HCT116 (cell line): ENCODE results near the gene PDLIM4.

Source experiments
- EGR1 ChIP-seq: IDR thresholded peaks from 2 replicates; pipeline ENCODE4 v1.6.1; 2012; ENCODE audit warnings: low read depth
- EZH2 ChIP-seq: fragments of 200-600 bp; sonication (generic); IDR thresholded peaks from 2 replicates; pipeline ENCODE4 v1.6.1; 2017; ENCODE audit warnings: antibody characterized with exemption, mixed run types
- EZH2phosphoT487 ChIP-seq: fragments of 200-600 bp; IDR thresholded peaks from 2 replicates; pipeline ENCODE4 v1.6.1; 2018; ENCODE audit warnings: antibody characterized with exemption, borderline replicate concordance
- FOSL1 ChIP-seq: IDR thresholded peaks from 2 replicates; pipeline ENCODE4 v1.6.1; 2012; ENCODE audit warnings: low read depth
- POLR2A ChIP-seq: IDR thresholded peaks from 2 replicates; pipeline ENCODE4 v1.7.0; 2011; ENCODE audit warnings: borderline replicate concordance; ENCODE audit not compliant: insufficient read depth, insufficient read length; ENCODE audit errors: extremely low read depth
- POLR2AphosphoS5 ChIP-seq: IDR thresholded peaks from 2 replicates; pipeline ENCODE4 v1.6.1; 2011; ENCODE audit warnings: mild to moderate bottlenecking, low read depth, low read length, moderate library complexity
- SP1 ChIP-seq: IDR thresholded peaks from 2 replicates; pipeline ENCODE4 v1.6.1; 2012; ENCODE audit warnings: low read depth
- SRF ChIP-seq: IDR thresholded peaks from 2 replicates; pipeline ENCODE4 v1.6.1; 2012; ENCODE audit warnings: low read depth
- TCF7L2 ChIP-seq: IDR thresholded peaks from 2 replicates; pipeline ENCODE4 v1.7.0; 2011; ENCODE audit warnings: borderline replicate concordance, inconsistent platforms; ENCODE audit not compliant: insufficient read depth, insufficient read length; ENCODE audit errors: extremely low read depth
- YY1 ChIP-seq: IDR thresholded peaks from 2 replicates; pipeline ENCODE4 v1.6.1; 2011; ENCODE audit warnings: low read length, low read depth, moderate library complexity, mild to moderate bottlenecking; ENCODE audit not compliant: insufficient replicate concordance; ENCODE audit errors: extremely low read depth
- ZFX ChIP-seq: fragments of 450-650 bp; IDR thresholded peaks from 2 replicates; pipeline ENCODE4 v1.6.1; 2017
- ZNF274 ChIP-seq: fragments of 200-500 bp; sonication (Bioruptor generic); IDR thresholded peaks from 2 replicates; pipeline ENCODE4 v1.6.1; 2014; ENCODE audit warnings: mild to moderate bottlenecking, low read depth, low read length, inconsistent platforms
- TF ChIP-seq, protein P1 (sequence below), 3 experiments: fragments of 200-600 bp in 1 of 3; sonication (generic) in 1 of 3; IDR thresholded peaks in 2 of 3; conservative IDR thresholded peaks in 1 of 3; 2 replicates each; pipeline ENCODE4 v1.5.1; 2012 to 2017; ENCODE audit warnings: low read depth in 2 of 3, low read length in 2 of 3, antibody characterized with exemption in 1 of 3, borderline replicate concordance in 1 of 3, control low read depth in 1 of 3, mild to moderate bottlenecking in 1 of 3, mixed read lengths in 1 of 3, mixed run types in 1 of 3, moderate library complexity in 1 of 3; ENCODE audit not compliant: insufficient read depth in 1 of 3
- TF ChIP-seq, protein P2 (sequence below): IDR thresholded peaks from 2 replicates; pipeline ENCODE4 v1.6.1; 2012; ENCODE audit warnings: low read depth

- TF ChIP-seq, protein P1, sequence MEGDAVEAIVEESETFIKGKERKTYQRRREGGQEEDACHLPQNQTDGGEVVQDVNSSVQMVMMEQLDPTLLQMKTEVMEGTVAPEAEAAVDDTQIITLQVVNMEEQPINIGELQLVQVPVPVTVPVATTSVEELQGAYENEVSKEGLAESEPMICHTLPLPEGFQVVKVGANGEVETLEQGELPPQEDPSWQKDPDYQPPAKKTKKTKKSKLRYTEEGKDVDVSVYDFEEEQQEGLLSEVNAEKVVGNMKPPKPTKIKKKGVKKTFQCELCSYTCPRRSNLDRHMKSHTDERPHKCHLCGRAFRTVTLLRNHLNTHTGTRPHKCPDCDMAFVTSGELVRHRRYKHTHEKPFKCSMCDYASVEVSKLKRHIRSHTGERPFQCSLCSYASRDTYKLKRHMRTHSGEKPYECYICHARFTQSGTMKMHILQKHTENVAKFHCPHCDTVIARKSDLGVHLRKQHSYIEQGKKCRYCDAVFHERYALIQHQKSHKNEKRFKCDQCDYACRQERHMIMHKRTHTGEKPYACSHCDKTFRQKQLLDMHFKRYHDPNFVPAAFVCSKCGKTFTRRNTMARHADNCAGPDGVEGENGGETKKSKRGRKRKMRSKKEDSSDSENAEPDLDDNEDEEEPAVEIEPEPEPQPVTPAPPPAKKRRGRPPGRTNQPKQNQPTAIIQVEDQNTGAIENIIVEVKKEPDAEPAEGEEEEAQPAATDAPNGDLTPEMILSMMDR (IDR thresholded peaks at IDR 0.05 in 2 of 3, conservative IDR thresholded peaks at IDR 0.05 in 1 of 3; ENCODE audit: borderline replicate concordance in 1 of 3, insufficient read depth in 1 of 3, low read depth in 2 of 3, low read length in 2 of 3): no peak
- TF ChIP-seq POLR2AphosphoS5 (no peak), POLR2A (no peak), YY1 (no peak), FOSL1 (no peak), SRF (no peak), EGR1 (no peak), EZH2phosphoT487 (no peak), ZNF274 (no peak), ZFX (no peak), SP1 (no peak), TCF7L2 (no peak), EZH2 (no peak)
- TF ChIP-seq, protein P2, sequence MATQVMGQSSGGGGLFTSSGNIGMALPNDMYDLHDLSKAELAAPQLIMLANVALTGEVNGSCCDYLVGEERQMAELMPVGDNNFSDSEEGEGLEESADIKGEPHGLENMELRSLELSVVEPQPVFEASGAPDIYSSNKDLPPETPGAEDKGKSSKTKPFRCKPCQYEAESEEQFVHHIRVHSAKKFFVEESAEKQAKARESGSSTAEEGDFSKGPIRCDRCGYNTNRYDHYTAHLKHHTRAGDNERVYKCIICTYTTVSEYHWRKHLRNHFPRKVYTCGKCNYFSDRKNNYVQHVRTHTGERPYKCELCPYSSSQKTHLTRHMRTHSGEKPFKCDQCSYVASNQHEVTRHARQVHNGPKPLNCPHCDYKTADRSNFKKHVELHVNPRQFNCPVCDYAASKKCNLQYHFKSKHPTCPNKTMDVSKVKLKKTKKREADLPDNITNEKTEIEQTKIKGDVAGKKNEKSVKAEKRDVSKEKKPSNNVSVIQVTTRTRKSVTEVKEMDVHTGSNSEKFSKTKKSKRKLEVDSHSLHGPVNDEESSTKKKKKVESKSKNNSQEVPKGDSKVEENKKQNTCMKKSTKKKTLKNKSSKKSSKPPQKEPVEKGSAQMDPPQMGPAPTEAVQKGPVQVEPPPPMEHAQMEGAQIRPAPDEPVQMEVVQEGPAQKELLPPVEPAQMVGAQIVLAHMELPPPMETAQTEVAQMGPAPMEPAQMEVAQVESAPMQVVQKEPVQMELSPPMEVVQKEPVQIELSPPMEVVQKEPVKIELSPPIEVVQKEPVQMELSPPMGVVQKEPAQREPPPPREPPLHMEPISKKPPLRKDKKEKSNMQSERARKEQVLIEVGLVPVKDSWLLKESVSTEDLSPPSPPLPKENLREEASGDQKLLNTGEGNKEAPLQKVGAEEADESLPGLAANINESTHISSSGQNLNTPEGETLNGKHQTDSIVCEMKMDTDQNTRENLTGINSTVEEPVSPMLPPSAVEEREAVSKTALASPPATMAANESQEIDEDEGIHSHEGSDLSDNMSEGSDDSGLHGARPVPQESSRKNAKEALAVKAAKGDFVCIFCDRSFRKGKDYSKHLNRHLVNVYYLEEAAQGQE: no peak
Observed at GRCh38 chr5:132310141-132310834, 52.8 kb downstream of the PDLIM4 start.
